ENCODE results near the gene ALG14.

ALG14 gene

DNA sequence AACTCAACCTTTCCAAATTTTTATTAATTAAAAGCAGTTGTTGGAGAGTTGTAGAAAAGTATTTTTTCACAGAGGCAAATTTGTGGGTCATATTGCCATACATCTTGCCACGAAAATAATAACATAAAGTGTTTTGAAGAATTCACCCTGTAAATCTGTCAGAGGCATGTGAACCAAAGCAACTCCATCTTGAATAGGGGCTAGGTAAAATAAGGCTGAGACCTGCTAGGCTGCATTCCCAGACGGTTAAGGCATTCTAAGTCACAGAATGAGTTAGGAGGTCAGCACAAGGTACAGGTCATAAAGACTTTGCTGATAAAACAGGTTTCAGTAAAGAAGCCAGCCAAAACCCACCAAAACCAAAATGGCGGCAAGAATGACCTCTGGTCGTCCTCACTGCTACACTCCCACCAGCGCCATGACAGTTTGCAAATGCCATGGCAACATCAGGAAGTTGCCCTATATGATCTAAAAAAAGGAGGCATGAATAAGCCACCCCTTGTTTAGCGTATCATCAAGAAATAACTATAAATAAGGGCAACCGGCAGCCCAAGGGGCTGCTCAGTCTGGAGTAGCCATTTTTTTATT, 141.4 kb downstream of the ALG14 start:
- no peak for DNase-seq (ENCODE audit: low read depth in 1 of 2, low spot score in 1 of 2)

GRCh38 chr1:94929351-94930217, 143.2 kb downstream of the ALG14 start:
- DNase-seq (ENCODE audit: low read depth in 1 of 2, low spot score in 1 of 2): no peak

DNA sequence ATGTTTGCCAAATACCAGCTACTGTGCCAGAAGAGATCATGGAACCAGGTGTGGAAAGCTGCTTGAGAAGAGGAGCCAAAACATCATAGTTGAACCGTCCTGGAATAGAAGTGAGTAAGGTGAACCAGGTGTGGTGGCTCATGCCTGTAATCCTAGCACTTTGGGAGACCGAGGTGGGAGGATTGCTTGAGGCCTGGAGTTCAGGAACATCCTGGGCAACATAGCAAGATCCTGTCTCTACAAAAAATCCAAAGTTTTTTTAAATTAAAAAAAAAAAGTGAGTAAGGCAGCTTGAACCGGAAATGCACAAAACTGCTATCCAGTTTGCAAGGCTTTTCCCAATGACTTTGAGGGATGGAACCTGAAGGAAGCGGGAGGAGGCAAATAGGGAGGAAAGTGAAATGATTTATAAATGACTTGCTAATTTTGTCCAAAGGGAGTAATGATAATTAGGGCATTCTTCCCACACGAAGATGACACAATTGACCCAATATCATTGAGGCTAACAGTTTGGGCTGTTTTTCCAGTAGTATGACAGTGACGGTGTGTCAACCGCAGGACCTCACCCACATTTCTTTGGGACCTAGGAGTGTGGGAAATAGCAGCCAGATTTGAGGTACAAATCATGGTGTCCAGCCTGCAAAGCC, 144.3 kb downstream of the ALG14 start:
- DNase-seq (ENCODE audit: low read depth in 1 of 2, low spot score in 1 of 2): no peak

- no peak for DNase-seq (ENCODE audit: low read depth in 1 of 2, low spot score in 1 of 2)
These were observed 145.2 kb downstream of the ALG14 start for GRCh38 chr1:94927405-94928175.

DNA sequence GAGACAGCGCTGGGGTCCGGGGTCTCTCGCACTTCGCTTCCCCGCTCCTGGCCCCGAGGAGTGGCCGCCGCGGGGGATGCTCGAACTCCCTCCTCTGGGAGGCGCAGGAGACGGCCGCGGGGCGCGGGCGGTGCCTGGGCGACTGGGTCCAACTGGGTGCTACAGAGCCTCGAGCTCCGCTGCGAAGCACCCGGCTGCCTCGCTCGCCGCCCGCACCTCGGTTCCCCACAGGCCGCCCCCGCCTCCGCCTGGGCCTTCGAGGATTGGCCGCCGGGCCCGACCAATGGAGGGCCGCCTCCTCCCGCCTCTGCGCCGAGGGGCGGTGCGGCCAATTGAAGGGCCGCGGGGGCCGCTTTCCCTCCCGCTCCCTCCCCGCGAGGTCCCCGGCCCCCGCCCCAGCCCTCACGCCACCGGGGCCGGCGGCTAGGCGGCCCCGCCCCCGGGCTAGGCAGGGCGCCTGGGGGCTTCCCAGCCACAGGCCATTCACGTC, 145.8 kb downstream of the ALG14 start, which contains the start of gene CNN3:
Gene CNN3, minus strand, starts transcription at position 196 of the 490 bp plus-strand sequence. CDS start 216 bp downstream, outside the sequence.
- peak; percentile 26 to 52 for DNase-seq (ENCODE audit: low read depth in 1 of 2, low spot score in 1 of 2)

- peak in 1 of 2 donors; percentile 7 for DNase-seq (ENCODE audit: low read depth in 1 of 2, low spot score in 1 of 2)
These were observed 146.4 kb downstream of the ALG14 start for GRCh38 chr1:94926126-94926914.

GRCh38 chr1:94925561-94926125, 147.1 kb downstream of the ALG14 start:
- DNase-seq (ENCODE audit: low read depth in 1 of 2, low spot score in 1 of 2): peak in 1 of 2 donors; percentile 1

GRCh38 chr1:94925004-94925403, 147.7 kb downstream of the ALG14 start:
- no peak for DNase-seq (ENCODE audit: low read depth in 1 of 2, low spot score in 1 of 2)

Data from stimulated activated CD4-positive, alpha-beta T cell treated with anti-CD3 and anti-CD28 coated beads, Interleukin-15, amount 100 ng/mL, for 1 hour (primary cell).